Skeletal muscle tissue (tissue), 4 donors: ENCODE results near the gene GRID2. TPM values are rescaled to one million over a fixed set of nuclear protein-coding genes. Genes with fewer than 3 reads are reported as not detected.

Source experiments
- H3K27ac ChIP-seq: one replicate; pipeline ENCODE4 v1.7.0; 2013; ENCODE audit warnings: mild to moderate bottlenecking, low read depth, low read length, inconsistent platforms
- H3K27me3 ChIP-seq, 3 donors: one replicate each; pipeline ENCODE4 v1.7.0; 2013; ENCODE audit warnings: low read length in 3 of 3; ENCODE audit not compliant: control insufficient read depth in 3 of 3, insufficient read depth in 3 of 3
- H3K36me3 ChIP-seq, 3 donors: one replicate each; pipeline ENCODE4 v1.7.0; 2013; ENCODE audit warnings: low read length in 3 of 3; ENCODE audit not compliant: control insufficient read depth in 3 of 3, insufficient read depth in 3 of 3
- H3K4me1 ChIP-seq, 3 donors: one replicate each; pipeline ENCODE4 v1.7.0; 2013; ENCODE audit warnings: low read length in 3 of 3, mild to moderate bottlenecking in 3 of 3; ENCODE audit not compliant: control insufficient read depth in 3 of 3, insufficient read depth in 3 of 3
- H3K4me3 ChIP-seq, 3 donors: one replicate each; pipeline ENCODE4 v1.7.0; 2013; ENCODE audit warnings: low read length in 3 of 3
- H3K9ac ChIP-seq, 3 donors: one replicate each; pipeline ENCODE4 v1.7.0; 2013; ENCODE audit warnings: low read length in 3 of 3, mild to moderate bottlenecking in 3 of 3, moderate library complexity in 2 of 3, low read depth in 1 of 3
- H3K9me3 ChIP-seq, 3 donors: one replicate each; pipeline ENCODE4 v1.7.0; 2013; ENCODE audit warnings: low read length in 3 of 3; ENCODE audit not compliant: control insufficient read depth in 3 of 3
- total RNA-seq: library from RNA; depleted of rRNA; stranded (reverse); fragments of >200 nt; gene quantifications from one replicate; pipeline ENCODE4 v1.2.3, GENCODE V29; 2014
- donor health status: Osteomylitis.

Gene GRID2
- total RNA-seq, 1 donor from 2014 or later, result 1.6 TPM

- no peak overlapping the region for H3K4me3 ChIP-seq
- no peaks in the 10 kb centered on the region for H3K36me3 ChIP-seq
- no peak overlapping the region for H3K9ac ChIP-seq
- H3K9me3 ChIP-seq, result no peaks in the 10 kb centered on the region
- no peaks in the 10 kb centered on the region for H3K4me1 ChIP-seq
- H3K27ac ChIP-seq, result no peak overlapping the region
- H3K27me3 ChIP-seq, result no peaks in the 10 kb centered on the region
Observed at GRCh38 chr4:93770201-93770600, 1466.4 kb downstream of the GRID2 start.

- Histone ChIP-seq H3K27me3 (no peaks in the 10 kb centered on the region), H3K9ac (no peak overlapping the region), H3K4me1 (no peaks in the 10 kb centered on the region), H3K9me3 (no peaks in the 10 kb centered on the region), H3K36me3 (no peaks in the 10 kb centered on the region), H3K27ac (no peak overlapping the region), H3K4me3 (no peak overlapping the region)
Observed at GRCh38 chr4:93771640-93772411, 1468.1 kb downstream of the GRID2 start.

- H3K27me3 ChIP-seq, result no peaks in the 10 kb centered on the region
- no peaks in the 10 kb centered on the region for H3K36me3 ChIP-seq
- H3K4me1 ChIP-seq, result no peaks in the 10 kb centered on the region
- no peaks in the 10 kb centered on the region for H3K9me3 ChIP-seq
- H3K27ac ChIP-seq, result no peak overlapping the region
- H3K9ac ChIP-seq, result no peak overlapping the region
- no peak overlapping the region for H3K4me3 ChIP-seq
Observed at GRCh38 chr4:93772858-93773257, 1469.1 kb downstream of the GRID2 start.

DNA sequence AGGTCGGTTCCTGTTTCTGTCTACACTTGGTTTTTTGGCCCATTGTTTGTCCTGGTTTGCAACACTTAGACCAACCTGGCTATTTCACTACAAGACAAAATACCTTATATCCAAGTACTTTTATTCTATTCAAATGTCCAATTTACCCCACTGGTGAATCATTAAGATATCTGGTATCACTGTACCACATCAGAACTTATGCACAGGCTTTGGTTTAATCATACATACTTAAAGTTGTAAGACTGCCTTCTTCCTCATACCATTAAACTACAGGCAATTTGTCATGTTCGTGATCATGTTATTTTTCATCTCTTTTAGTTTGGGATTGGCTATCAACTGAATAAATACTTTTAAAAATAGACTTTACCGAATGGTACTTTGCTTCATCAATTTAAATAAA lies 1471.8 kb downstream of the GRID2 start:
- Histone ChIP-seq H3K4me1 (no peaks in the 10 kb centered on the region), H3K27ac (no peak overlapping the region), H3K9ac (no peak overlapping the region), H3K9me3 (no peaks in the 10 kb centered on the region), H3K36me3 (no peaks in the 10 kb centered on the region), H3K4me3 (no peak overlapping the region), H3K27me3 (no peaks in the 10 kb centered on the region)

GRCh38 chr4:93776386-93777080 lies 1472.8 kb downstream of the GRID2 start:
- no peak overlapping the region for H3K9ac ChIP-seq
- no peaks in the 10 kb centered on the region for H3K27me3 ChIP-seq
- no peaks in the 10 kb centered on the region for H3K36me3 ChIP-seq
- H3K4me1 ChIP-seq, result no peaks in the 10 kb centered on the region
- H3K4me3 ChIP-seq, result no peak overlapping the region
- no peak overlapping the region for H3K27ac ChIP-seq
- no peaks in the 10 kb centered on the region for H3K9me3 ChIP-seq

DNA sequence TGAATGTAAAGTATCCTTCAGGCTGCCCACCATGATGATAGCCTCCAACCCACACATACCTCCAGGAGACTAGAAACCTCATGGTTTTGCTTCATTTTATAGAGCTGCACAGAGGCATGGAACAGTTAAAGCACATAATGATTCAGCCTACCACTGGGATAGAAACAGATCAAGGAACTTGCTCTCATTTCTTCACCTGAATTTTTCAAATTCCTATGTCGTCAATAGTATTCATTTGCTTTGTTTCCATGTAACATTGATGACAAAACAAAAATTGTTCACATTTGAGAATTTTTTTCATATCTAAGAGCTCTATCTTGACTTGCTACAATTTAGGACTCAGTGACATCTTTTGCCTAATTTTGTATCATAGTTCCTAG lies 1473.3 kb downstream of the GRID2 start:
- H3K27me3 ChIP-seq, result no peaks in the 10 kb centered on the region
- H3K36me3 ChIP-seq, result no peaks in the 10 kb centered on the region
- no peak overlapping the region for H3K27ac ChIP-seq
- no peaks in the 10 kb centered on the region for H3K9me3 ChIP-seq
- no peak overlapping the region for H3K9ac ChIP-seq
- no peak overlapping the region for H3K4me3 ChIP-seq
- no peaks in the 10 kb centered on the region for H3K4me1 ChIP-seq

GRCh38 chr4:93779228-93779627 lies 1475.5 kb downstream of the GRID2 start:
- Histone ChIP-seq H3K27me3 (no peaks in the 10 kb centered on the region), H3K27ac (no peak overlapping the region), H3K9ac (no peak overlapping the region), H3K4me1 (no peaks in the 10 kb centered on the region), H3K9me3 (no peaks in the 10 kb centered on the region), H3K4me3 (no peak overlapping the region), H3K36me3 (no peaks in the 10 kb centered on the region)

- Histone ChIP-seq H3K4me1 (no peaks in the 10 kb centered on the region), H3K27ac (no peak overlapping the region), H3K36me3 (no peaks in the 10 kb centered on the region), H3K27me3 (no peaks in the 10 kb centered on the region), H3K9ac (no peak overlapping the region), H3K4me3 (no peak overlapping the region), H3K9me3 (no peaks in the 10 kb centered on the region)
Observed at GRCh38 chr4:93780080-93780479, 1476.3 kb downstream of the GRID2 start.

GRCh38 chr4:93781198-93781597 lies 1477.4 kb downstream of the GRID2 start:
- H3K27me3 ChIP-seq, result no peaks in the 10 kb centered on the region
- H3K4me1 ChIP-seq, result no peaks in the 10 kb centered on the region
- H3K9me3 ChIP-seq, result no peaks in the 10 kb centered on the region
- H3K27ac ChIP-seq, result no peak overlapping the region
- no peak overlapping the region for H3K4me3 ChIP-seq
- no peak overlapping the region for H3K9ac ChIP-seq
- H3K36me3 ChIP-seq, result no peaks in the 10 kb centered on the region

DNA sequence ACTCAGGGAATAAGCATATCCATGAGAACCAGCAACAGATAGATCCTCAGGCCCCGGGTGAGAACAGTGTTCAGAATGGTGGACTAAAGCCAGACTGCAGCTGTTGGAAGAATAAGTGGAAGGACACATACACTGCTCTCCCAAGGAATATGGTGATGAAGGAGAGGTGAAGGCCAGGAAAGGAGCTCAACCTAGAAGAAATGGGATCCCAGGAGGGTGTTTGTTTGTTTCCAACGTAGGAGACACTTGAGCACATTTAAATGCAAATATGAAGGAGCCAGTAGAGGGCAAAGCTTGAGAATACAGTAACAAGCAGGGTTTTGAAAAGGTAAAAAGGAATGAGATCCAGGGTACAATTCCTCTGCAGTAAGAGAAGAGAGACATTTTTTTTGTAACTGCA lies 1482.4 kb downstream of the GRID2 start:
- Histone ChIP-seq H3K9ac (no peak overlapping the region), H3K27ac (no peak overlapping the region), H3K4me3 (no peak overlapping the region), H3K4me1 (no peaks in the 10 kb centered on the region), H3K36me3 (no peaks in the 10 kb centered on the region), H3K27me3 (no peaks in the 10 kb centered on the region), H3K9me3 (no peaks in the 10 kb centered on the region)
